NCI-H748 treated with DMSO at 0.1 percent for 48 hours (cell line): Measurements from ENCODE around the gene NOP53.
"Not testable (repeated sequence)": the region's sequence is repeated elsewhere in the genome, so short reads cannot be mapped to it uniquely, and the experiment has no call there.

ENCODE experiments used
- DNase-seq: peaks from one replicate; lab custom pipeline; 2025; lab: John Stamatoyannopoulos, UW

NOP53 gene

GRCh38 chr19:47754206-47755064 lies 9.1 kb downstream of the NOP53 start:
- DNase-seq, result no peak

- no peak for DNase-seq
Measured at GRCh38 chr19:47755065-47755761, 9.9 kb downstream of the NOP53 start.

DNA sequence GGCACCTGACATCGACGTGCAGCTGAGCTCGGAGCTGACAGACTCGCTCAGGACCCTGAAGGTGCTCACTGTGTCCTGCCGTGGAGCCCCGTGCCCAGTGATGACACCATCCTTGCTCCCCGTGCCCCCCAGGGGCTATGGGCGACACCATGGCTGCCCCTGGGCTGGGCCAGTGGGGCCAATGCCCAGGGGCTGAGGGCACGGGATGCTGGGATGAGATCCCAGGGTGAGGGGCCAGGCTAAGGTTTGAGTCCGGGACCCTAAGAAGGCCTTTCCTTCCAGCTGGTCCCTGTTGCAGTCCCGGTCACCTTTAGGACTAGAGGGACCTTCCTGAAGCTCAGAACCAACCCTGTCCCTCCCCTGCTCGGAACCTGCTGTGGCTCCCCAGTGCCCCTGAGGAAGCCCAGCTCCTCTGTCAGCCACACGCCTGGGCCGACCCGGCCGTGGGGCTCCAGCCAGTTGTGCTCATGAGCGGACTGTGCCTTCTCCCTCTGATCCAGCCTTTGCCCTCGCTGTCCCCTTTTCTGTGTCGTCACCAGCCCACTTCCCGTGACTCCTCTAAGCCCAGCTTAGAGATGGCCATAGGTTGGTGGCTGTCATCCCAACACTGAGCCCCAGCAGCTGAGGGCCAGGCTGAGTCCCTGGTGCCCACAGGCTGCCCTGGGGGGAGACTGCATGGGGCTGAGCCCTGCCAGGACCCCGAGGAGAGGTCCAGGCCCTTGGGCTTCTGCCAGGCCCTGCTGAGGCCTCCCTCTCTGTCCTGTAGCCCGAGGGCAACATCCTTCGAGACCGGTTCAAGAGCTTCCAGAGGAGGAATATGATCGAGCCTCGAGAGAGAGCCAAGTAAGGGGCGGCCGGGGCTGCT lies 10.6 kb downstream of the NOP53 start:
- DNase-seq, result no peak

GRCh38 chr19:47756627-47756929 lies 11.2 kb downstream of the NOP53 start:
- no peak for DNase-seq

DNA sequence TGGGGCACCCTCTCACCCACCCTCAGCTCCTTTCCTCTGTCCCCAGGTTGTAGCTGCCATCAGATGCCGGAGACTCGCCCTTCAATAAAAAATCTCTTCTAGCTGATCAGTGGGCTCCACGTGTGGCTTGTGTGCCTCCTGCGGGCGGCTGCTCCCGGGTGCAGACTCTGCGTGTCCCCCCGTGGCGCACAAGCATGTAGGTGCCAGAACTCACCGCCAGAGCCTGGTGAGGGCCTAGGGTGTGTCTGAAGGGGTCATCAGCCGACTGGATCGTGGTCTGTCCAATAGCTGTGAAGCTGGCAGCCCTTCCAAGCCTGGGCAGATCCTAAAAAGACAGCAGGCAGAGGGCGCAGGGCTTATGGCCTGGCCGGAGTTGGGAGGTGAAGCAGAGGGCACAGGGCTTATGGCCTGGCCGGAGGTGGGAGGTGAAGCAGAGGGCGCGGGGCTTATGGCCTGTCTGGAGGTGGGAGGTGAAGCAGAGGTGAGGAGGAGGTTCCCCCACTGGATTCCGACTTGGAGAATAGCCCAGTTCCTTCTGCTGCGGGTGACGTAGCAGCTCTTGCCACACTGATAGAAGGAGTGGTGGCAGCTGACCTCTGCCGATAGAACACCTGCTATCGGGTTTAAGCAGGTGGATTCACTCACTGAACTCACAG lies 11.7 kb downstream of the NOP53 start:
- no peak for DNase-seq

GRCh38 chr19:47757617-47758442 lies 12.5 kb downstream of the NOP53 start:
- no peak for DNase-seq

- DNase-seq, result no peak
Measured at GRCh38 chr19:47758443-47758804, 13.1 kb downstream of the NOP53 start.

GRCh38 chr19:47760632-47760999 lies 15.3 kb downstream of the NOP53 start:
- no peak for DNase-seq

GRCh38 chr19:47761566-47761965 lies 16.2 kb downstream of the NOP53 start:
- no peak for DNase-seq

- DNase-seq, result no peak
Measured at GRCh38 chr19:47762151-47762550, 16.8 kb downstream of the NOP53 start.

DNA sequence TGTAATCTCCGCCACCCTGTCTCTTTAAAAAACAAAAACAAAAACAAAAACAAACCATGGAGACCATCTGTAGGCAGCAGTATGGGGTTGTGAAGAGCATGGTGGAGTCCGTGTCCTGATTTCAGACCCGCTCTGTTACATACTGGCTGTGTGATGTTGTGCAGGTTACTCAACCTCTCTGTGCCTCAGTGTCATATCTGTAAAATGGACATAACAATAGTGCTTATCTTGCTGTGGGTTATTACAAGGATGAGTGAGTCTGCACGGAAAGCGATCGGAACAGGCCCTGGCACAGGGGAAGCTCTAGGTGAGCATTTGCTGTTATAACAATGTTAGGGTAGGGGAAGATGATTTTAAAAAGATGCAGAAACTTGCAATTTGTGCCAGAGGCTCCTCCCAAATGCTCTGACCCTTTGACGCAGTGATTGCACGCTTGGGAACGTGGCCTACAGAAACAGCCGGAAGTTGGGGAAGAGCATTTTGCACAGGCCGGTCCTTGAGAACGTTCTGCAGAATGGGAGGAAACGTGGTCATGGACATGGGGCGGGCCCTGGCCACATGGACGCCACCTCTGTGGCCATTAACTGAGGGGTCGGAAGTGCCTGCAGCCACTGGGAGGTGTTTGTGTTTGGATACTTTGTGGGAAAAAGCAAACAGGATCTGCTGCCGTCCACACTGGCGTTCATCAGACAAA lies 17.4 kb downstream of the NOP53 start:
- DNase-seq, result no peak

GRCh38 chr19:47764705-47765104 lies 19.4 kb downstream of the NOP53 start:
- DNase-seq, result not testable (repeated sequence)

- DNase-seq, result peak; percentile 48
Measured at GRCh38 chr19:47765523-47766358, 20.4 kb downstream of the NOP53 start.

DNA sequence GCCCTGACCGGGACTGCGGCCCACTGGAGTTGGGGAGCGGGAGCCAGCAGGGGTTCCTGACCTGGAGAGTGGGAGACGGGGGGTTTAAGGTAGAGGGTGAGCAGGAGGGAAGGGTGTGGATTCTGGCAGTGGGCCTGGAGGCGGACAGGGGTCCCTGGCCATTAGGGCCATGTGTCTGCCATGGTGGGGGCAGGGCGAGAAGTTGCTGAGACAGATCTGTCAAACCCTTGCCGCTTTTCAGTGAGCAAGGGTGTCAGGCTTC lies 20.9 kb downstream of the NOP53 start:
- DNase-seq, result no peak

DNA sequence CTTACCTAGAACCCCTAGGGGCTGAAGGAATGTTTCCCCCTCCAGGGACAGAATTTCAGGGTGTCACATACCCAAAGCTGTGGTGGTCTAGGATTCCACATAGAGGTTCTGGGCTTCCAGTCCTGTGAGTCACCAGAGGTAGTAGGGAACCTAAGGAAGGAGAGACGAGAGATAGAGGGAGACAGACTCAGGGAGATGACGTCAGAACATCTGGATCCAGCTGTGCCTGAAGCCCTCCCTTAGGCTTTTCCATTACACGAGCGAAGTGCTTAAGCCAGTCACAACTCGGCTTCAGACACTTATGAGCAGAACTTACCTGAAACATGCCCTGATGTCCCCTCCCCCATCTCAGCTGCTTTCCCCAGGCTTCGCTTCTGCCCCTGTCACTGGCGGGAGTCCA lies 21.3 kb downstream of the NOP53 start:
- no peak for DNase-seq

DNA sequence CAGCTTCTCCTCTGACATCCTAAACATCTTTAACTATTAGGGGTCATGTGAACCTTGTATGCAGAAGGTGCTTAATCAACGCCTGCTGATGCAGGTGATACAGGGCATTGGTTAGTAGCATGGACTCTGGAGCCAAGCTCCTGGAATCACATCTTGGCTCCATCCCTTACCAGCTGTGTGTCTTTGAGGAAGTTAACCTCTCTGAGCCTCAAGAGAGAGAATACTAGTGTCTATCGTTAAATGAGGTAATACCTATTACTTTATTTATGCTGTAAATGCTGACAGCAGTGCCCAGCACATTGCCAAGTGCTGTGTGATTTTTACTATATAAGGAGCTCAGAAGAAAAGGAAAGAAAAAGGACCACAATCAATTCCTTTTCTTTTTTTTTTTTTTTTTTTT lies 22.0 kb downstream of the NOP53 start:
- no peak for DNase-seq

DNA sequence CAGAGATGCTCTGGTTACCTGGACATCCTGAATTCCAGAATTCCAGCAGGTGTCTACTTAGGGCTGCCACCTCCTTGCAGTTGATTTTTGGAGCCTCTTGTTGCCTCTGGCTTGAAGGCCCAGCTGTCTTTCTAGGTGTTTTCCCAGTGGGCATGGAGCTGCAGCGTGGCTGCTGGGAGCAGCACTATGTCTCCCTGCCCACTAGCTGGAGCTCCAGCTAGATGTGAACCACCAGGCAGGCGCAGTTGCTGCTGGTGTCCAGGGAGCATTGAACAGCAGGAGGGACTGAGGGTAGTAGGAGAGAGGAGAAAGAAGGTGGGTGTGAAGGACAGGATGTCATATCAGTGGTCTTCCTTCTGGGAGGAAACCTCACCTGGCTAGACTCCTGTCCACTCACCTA lies 23.3 kb downstream of the NOP53 start:
- DNase-seq, result no peak

GRCh38 chr19:47769534-47769933 lies 24.2 kb downstream of the NOP53 start:
- DNase-seq, result no peak

GRCh38 chr19:47771291-47771690 lies 25.9 kb downstream of the NOP53 start:
- DNase-seq, result not testable (repeated sequence)

GRCh38 chr19:47776568-47776967 lies 31.2 kb downstream of the NOP53 start:
- DNase-seq, result peak; percentile 99
